HG03439 (cell line): ENCODE data around the gene ANKS1B.
"Not testable (repeated sequence)": the region's sequence is repeated elsewhere in the genome, so short reads cannot be mapped to it uniquely, and the experiment has no call there.

ENCODE experiments used
- ATAC-seq: cut with Tn5 transposase; IDR thresholded peaks from one replicate; pipeline ENCODE4 v1.9.1; 2021; ENCODE audit warnings: mild to moderate bottlenecking, moderate library complexity; ENCODE audit not compliant: unreplicated experiment

ANKS1B gene

DNA sequence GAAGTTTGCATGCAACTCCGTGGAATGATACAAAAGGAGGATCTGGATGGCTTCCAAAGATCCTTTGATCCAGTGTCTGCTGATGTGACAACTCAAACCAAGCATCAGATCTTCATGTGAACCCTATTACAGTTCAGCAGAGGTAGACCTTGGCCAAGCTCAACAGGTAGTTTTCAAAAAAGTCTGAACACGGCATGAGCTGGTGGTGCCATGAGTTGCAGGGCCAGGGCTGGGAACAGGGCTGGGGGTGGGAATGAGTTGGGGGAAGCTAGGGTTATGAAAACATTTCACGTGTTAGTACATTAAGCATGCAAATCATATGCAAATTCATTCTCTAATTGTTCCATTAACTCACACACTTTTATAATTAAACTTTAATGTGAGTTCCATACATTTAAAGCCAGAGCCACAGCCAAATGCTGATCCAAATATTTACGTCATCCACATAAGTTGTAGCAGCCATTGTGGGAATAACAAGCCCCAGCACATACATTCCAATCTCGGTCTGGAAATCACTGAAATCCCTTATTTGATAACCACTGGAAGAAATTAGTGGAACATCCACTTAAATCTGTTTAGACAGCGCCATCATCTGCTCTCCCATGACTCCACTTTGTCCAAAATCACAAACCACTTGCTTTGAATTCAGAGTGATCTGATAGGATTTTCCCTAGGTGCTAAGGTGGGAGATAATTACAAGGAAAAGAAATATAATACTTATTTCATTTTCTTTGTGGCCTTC, 1181.1 kb downstream of the ANKS1B start:
- ATAC-seq = no peak

DNA sequence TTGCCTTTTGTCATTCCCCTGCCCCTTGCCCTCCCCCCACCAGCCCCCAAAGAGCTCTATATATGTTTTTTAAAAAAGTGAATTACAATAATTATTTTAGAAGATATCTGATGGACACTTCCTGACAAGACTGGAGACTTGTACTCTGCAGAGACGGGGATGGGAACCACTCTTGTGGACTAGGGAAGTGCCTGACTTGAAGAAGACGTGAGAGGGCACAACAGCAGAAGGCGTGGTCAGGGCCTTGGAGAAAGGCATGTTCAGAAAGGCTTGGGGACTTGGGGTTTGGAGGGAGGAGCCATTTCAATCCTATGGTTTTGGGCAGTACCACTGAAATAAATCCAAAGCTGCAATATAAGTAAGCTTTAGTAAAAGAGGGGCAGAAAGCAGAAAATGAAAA, 1184.9 kb downstream of the ANKS1B start:
- ATAC-seq = no peak

DNA sequence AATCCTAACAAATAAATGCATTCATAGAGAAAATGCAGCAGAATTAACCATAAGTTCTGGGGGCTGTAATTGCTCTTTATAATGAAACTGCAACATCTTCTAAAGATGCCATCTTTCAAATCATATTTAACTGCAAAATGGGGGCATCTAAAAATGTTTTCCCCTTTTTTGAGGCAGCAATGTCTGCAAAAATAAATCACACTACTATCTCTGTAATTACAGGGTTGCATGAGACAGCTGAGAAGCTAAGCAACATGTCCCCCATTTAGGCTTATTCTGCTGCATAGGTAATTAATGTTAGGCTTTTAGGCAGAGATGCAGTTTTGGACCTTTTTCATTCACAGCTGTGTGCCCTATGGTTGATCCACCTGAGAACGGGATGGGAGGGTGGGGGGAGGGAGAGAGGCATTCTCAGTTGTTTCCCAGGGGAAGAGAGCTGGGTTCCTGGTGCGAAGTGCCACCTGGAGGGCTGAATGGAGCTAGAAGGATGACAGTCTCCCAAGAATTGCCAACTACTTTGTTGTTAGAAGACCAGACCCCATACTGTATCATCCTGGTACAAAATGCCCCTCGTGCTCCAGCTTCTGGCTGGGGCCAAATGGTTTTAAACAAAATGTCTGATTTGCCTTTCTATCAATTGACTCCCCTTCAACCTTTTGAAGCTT, 1185.5 kb downstream of the ANKS1B start:
- ATAC-seq = no peak

DNA sequence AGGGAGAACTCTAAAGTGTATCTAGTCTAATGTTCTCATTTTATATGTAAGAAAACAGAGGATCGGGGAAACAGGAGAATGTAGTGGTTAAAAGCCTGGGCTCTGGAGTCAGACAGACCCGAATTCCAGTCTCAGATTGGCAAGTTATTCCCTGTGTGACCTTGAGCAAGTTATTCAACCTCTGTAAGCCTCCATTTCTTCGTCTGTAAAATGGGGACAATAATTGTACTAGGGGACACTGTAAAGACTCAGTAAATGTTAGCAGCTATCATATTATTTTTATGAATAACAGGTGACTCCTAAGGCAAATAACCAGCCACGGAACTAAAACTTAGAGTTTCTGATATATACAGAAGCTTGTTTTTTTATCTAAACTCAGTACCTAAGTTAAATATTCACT, 1187.5 kb downstream of the ANKS1B start:
- ATAC-seq = no peak

DNA sequence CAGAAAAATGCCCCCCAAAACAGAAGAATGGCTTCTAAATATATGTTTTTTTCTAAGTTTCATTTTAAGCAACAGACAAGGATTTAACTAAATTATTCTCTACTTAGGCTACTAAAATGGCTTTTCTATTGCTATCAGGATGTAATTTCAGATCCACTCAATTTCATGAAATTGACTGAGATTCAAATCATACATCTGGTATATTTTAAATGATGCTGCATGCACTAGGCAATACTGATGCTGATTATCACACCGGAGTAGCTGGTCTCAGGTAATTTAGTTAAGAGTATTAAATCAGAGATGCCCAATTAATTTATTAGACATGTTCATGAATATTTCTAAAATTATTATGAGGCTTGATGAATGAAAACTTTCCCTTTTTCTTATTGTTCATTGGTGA, 1188.0 kb downstream of the ANKS1B start:
- no peak for ATAC-seq

DNA sequence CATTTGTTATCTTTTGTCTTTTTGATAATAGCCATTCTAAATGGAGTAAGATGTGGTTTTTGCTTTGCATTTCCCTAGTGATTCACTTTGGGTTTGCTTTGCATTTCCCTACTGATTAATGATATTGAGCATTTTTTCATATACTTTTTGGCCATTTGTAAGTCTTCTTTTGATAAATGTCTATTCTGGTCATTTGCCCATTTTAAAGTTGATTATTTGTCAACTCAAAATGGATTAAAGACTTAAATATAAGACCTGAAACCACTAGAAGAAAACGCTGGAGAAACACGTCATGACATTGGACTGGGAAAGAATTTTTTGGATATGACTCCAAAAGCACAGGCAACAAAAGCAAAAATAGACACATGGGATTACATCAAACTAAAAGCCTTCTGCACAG, 1191.6 kb downstream of the ANKS1B start:
- ATAC-seq = no peak

DNA sequence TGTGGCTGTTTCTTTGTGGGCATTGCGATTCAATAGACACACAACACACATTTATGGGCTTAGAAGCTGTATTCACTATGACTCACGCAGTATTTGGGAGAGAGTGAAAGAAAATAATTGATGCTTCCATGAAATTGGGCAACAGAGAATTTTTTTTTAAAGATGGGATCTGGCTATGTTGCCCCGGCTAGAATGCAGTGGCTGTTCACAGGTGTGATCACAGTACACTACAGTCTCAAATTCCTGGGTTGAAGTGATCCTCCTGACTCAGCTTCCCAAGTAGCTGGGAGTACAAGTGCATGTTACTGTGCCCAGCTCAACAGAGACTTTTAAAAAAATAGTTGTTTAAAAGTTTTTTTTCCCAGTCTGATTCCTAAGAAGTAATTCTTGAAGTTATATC, 1193.3 kb downstream of the ANKS1B start:
- no peak for ATAC-seq

DNA sequence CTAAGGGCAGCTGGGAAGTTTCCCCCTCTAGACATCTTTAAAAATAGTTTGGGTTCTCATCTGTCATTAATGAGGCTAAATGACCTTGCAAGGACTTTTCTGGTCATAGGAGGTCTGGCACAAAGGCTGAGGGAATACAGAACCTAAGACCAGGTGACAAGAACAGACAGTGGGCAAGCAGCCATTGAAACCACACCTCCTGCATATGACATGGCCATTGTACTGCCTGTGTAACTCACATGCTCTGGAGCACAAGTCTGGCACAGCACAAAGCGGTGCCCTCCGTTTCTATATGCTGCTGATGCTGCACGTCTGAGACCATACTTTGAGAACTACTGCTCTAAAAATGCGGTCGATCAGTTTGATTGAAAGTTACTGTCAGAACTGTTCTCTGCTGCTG, 1196.3 kb downstream of the ANKS1B start:
- ATAC-seq = no peak

DNA sequence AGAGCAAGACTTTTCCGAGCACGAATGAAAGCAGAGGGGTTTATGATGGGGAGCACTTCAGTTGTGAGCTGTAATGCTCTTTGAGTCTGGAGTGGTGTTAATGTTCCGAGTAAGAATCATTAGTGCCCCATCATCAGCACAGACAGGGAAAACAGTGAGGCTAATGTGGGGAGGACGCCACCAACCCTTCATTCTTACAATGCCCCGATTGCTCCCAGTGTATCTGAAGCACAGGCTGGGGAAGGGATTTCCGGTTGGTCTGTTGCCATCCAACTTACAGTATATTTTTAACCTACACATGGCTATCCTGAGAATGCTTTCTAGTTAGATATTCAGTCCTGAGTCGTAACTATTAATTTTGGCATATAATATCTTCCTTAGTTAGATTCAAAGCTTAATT, 1198.1 kb downstream of the ANKS1B start:
- no peak for ATAC-seq

DNA sequence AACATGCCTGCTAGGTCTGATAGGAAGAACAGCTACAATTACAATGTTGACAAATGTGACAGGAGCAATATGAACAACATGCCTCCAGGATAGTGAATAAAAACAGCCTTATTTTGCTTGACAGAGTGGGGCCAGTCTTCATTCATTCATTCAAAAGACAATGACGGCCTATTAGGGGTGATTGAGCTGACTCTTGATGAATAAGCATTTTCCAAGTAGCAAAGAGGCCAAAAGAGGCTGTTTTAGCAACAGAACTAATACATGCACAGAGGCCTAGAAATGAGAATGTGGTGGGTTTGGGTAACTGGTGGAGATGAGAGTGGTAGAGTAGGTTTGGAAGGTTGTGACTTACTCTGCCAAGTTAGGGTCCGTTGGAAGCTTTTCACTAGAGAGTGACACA, 1201.3 kb downstream of the ANKS1B start:
- no peak for ATAC-seq

DNA sequence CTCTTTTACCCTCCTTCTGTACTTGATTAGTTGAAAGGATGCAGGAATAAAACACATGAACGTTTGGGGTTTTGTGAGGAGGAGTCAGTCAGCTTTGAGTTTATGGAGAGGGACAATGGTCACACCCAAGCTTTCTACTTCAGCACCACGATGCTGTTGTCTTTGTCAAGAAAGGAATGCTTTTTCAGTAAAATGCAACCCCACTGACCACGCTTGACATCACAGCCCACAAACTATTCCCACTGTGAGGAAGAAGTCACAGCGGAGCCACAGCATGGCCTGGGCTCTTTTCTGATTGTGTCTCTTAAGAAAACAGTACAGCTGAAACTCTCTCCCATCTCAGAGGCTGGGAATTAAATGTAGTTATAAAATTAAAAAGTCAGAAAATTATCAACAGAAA, 1204.5 kb downstream of the ANKS1B start:
- no peak for ATAC-seq

DNA sequence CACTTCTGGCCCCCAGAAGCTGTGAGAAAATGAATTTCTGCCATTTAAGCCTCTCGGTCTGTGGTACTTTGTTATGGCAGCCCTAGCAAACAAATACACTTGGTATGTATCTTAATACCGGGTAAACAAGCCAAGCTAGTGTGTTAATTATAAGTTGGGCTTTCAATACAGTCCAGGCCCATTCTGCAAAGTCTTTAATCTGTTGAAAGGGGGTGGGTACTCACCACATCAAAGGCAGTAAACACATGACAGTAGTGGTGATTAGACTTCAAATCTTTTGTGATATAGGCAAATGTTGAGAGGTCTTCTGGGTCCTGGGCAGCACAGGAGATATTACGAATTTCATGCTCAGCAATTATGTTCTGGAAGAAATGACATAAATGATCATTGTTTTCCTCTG, 1211.9 kb downstream of the ANKS1B start:
- ATAC-seq = no peak

DNA sequence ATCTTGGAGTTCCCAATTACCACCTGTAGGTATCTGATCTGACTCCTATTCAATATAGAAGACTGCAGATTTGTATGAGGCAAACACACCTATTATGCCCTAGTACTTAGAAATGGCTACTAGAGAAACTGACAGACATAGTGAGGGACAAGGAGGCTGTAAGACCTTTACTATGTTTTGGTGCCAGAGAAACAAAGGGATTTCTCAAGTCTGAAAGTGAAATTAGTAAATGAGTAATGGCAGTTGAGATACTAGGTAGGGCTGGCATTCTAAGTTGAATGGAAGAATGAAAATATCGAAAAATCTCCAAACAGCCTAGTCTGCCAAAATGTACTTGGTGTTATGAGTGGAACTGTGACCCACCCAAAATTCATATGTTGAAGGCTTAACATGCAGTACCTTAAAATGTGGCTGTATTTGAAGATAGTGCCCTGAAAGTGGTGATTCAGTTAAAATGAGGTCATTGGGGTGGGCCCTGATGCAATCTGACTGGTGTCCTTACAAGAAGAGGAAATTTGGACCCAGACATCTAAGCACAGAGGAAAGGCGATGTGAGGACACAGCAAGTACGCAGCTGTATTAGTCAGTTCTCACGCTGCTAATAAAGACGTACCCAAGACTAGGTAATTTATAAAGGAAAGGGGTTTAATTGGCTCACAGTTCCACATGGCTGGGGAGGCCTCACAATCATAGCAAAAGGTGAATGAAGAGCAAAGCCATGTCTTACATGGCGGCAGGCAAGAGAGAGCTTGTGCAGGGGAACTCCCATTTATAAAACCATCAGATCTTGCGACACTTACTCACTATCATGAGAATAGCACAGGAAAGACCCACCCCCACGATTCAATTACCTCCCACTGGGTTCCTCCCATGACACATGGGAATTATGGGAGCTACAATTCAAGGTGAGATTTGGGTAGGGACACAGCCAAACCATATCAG, 1212.7 kb downstream of the ANKS1B start:
- no peak for ATAC-seq

DNA sequence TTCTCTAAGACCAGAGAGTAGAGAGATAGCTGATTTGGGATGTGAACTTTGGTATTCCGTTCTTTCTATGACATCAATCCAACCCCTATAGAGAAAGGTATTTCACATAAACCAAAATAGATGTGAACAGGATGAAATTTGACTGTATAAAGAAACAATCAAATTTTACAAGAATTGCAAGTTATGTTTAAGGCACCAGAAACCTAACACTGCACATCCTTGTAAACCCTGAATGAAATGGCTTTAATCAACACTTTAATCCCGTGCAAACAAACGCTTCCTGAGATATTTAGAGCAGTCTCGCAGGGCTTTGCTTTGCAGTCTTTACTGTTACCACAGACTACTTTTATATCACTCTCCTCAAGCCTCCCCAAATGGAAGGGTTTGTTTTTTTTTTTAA, 1214.5 kb downstream of the ANKS1B start:
- ATAC-seq = no peak

DNA sequence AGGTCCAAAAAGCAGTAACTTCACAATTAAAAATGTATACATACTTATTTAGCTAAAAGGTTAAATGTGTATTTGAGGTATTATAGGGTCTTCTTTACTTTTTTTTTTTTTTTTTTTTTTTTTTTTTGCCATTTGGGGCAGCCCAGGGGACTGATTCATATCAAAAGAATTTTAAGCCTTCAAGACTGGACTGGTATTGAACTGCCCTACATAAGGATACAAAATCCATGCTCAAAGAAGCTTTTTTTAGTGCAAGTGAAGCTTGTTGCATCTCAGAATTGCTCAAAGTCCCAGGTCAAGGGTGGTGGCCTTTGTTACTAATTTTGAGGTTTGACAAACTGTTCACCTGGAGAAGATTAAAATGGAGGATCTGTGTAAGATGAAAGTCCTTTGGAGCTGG, 1215.7 kb downstream of the ANKS1B start:
- ATAC-seq = no peak

DNA sequence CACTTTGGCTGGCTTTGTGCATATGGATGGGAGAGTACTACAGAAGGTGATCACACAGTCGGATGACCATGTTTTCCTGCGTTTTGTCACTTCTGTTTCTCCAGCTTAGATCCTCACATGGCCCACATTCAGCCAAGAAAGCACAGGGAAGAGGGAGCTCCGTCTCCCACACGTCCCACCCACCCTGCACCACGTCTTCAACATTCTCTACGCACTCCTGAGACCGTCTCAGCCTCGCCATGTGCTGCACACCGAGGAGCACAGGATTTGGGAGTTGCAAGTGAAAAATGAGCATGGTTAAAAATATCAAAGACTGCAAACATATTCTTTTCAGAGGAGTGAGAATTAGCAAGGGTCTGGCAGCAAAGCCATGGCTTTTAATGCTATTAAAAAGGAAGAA, 1217.5 kb downstream of the ANKS1B start:
- no peak for ATAC-seq

DNA sequence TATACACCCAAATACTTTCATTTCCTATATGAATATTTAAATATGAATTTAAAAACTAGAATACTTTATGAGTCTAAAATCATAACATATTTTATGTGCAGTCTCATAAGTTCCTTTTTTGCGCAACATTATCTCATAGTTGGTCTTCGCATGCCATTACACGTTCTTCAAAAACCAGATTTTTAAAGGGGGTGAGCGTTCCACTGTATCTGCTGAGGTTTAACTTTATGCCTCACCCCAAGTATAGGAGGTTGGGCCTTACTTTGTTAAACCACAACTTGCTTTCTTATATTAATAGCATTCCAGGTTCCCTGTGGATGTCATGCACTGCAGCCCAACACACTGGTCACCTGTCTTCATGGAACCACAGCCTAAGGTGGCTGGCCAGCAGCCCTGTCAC, 1221.1 kb downstream of the ANKS1B start:
- ATAC-seq = no peak

DNA sequence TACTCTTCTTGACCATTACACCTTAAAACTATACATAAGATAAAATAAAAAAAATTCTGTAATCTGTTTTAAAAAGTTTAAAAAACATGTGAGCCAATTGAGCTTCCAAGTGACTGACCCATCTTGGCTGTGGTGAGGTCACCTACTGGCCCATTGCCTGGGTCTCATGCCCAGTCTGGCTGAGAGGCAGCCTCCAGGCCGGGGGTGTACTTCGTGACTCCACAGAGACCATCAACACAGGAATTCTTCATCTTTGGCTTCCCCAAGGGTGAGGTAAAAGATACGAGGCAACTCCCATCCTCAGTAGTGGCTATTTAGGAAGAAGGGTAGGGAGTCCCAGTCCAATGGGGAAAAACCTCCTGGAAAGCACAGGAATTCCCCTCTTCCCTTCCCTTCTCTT, 1226.4 kb downstream of the ANKS1B start:
- ATAC-seq = no peak

DNA sequence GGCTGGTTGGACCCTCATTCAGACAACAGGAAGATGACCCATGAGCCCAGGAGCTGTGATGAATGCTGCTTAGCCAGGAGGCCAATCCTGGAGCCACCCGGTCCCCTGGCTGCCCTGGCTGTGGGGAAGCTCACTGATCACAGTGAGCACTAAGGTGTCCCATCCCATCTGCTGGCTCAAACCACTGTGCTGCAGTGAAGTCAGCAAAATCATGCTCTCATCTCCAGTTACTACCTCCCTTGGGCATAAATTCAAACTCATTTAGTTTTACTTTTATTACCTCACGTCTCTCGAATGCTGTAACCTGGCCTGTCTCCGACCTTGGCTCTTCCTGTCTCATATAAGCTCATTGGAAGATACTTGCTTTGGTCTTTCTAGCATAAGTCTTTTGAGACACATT, 1227.3 kb downstream of the ANKS1B start:
- no peak for ATAC-seq

DNA sequence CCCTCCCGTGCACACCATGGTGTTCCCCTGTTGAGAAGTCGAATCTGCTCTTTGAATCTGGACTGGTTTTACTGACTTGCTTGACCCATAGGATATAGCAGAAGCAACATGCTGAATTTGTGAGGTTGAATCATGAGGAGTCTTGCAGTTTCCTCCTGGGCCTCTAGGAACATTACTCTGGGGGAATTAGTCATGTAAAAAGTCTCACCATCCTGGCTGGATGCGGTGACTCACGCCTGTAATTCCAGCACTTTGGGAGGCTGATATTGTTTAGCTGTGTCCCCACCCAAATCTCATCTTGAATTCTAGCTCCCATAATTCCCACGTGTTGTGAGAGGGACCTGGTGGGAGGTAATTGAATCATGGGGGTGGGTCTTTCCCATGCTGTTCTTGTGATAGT, 1228.9 kb downstream of the ANKS1B start:
- ATAC-seq = not testable (repeated sequence)

DNA sequence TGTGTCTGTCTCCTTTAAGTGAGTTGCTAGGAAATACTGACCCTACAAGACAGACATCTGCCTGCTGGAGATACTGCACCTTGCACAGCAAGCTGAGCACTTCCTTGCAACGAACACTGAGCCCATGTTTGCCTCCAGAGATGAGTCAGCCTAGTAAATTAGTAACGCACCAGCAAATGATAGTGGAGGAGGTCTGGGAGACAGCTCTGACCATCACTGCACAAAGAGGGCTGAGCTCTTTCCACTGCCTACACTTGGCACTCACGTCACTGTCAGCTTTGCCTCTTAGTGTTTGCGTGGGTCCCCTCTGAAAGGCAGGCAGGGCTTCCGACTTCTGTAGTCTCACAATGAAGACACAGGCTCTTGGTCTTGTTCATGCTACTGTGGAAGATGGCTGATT, 1230.6 kb downstream of the ANKS1B start:
- peak; percentile 98 for ATAC-seq

DNA sequence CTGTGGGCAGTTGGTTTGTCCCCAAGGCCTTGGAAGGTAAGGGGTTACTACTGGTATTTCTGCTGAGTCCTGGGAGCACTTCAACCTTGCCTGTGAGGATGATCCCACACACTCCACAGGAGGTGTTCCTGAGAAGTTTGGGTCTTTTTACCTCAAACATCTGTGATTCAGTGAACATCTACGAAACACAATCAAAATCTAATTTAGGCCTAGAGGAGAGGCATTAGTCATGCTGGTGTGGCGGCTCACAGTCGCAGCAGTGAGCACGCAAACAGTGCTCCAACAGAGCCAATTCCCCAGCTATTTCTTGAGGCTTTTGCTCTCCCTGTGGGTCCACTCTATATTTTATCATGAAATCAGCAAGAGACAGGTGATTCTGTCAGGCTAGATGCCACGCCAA, 1232.0 kb downstream of the ANKS1B start:
- no peak for ATAC-seq
